ENCODE data around the gene METTL16.
A peak's percentile ranks its signal among the peaks of the same experiment; 100 is the strongest.

DNA sequence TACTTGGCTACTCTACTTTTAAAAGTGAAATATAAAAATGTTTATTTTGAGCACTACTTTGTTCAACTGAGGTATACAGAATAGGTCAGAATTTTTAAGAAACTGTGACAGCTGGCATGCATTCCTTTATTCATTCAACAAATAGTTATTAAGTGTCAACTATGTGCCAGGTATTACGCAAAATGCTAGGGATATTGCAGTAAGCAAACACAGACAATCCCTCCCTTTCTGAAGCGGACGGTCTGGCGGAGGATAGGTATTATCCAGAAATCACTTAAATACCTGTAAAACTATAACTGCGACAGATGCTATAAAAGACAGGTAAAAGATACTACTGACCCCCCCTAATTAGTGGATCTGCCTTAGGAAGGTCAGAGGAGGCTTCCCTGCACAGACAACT is 26.1 kb downstream of the METTL16 start:
- TF ChIP-seq, protein P1, sequence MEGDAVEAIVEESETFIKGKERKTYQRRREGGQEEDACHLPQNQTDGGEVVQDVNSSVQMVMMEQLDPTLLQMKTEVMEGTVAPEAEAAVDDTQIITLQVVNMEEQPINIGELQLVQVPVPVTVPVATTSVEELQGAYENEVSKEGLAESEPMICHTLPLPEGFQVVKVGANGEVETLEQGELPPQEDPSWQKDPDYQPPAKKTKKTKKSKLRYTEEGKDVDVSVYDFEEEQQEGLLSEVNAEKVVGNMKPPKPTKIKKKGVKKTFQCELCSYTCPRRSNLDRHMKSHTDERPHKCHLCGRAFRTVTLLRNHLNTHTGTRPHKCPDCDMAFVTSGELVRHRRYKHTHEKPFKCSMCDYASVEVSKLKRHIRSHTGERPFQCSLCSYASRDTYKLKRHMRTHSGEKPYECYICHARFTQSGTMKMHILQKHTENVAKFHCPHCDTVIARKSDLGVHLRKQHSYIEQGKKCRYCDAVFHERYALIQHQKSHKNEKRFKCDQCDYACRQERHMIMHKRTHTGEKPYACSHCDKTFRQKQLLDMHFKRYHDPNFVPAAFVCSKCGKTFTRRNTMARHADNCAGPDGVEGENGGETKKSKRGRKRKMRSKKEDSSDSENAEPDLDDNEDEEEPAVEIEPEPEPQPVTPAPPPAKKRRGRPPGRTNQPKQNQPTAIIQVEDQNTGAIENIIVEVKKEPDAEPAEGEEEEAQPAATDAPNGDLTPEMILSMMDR (IDR thresholded peaks at IDR 0.05; ENCODE audit: low read depth, low read length, missing input control), result no peak
- TF ChIP-seq SP1 (IDR thresholded peaks at IDR 0.05), result no peak
- TF ChIP-seq RAD21 (IDR thresholded peaks at IDR 0.05), result peak in 1 of 2 donors; percentile 12
- no peak for TF ChIP-seq TAF1 (conservative IDR thresholded peaks at IDR 0.05)
- TF ChIP-seq YY1 (IDR thresholded peaks at IDR 0.05), result peak; percentile 27
- TF ChIP-seq, protein P2, sequence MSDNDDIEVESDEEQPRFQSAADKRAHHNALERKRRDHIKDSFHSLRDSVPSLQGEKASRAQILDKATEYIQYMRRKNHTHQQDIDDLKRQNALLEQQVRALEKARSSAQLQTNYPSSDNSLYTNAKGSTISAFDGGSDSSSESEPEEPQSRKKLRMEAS (IDR thresholded peaks at IDR 0.05), result no peak
- no peak for TF ChIP-seq GABPA (IDR thresholded peaks at IDR 0.05 in 1 of 2, conservative IDR thresholded peaks at IDR 0.05 in 1 of 2)
